ENCODE results near the gene SYNGR2. TPM values are rescaled to one million over a fixed set of nuclear protein-coding genes. Genes with fewer than 3 reads are reported as not detected.

Gene SYNGR2, protein sequence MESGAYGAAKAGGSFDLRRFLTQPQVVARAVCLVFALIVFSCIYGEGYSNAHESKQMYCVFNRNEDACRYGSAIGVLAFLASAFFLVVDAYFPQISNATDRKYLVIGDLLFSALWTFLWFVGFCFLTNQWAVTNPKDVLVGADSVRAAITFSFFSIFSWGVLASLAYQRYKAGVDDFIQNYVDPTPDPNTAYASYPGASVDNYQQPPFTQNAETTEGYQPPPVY
- 10 to 100 TPM; 47.9 to 83.8 (median 70.7) TPM for total RNA-seq

DNA sequence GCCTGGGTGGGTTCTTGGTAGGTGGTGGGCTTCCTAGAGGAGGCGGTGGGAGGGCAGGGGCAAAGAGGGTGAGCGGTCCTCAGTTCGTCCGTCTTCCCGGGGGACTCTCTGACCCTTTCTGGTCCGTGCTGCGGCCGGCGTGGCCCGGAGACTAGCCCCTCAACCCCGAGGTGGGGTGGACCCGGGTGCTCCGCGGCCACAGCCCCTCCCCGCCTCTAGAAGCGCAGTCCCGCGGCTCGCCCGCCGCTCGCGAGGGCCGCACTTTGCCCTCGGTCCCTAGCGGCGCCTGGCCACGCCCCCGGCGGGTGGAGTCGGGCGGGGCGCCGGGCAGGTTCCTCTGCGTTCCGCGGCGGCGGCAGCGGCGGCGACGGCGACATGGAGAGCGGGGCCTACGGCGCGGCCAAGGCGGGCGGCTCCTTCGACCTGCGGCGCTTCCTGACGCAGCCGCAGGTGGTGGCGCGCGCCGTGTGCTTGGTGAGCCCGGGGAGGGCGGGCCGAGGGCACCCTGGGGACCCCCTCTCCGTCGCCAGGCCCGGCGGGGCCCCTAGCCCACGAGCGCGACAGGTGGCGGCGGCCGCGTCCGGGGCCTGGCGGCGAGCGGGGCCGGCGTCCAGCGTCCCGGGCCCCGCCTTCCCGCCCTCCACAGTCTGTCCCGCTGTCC is at the start of gene SYNGR2:
Gene SYNGR2 (plus strand): TSS at position 340 of the 661 bp plus-strand sequence. CDS start 36 bp downstream, at position 376.
- peak; percentile 84 to 86 for DNase-seq
- Histone ChIP-seq H3K27me3 (no peaks in the 10 kb centered on the region), H3K27ac (peak within 1 kb of the TSS; percentile 6 to 83 (median 54)), H3K4me3 (replicated peaks in 1 of 3) (peak within 1 kb of the TSS; percentile 18 to 90 (median 66)), H3K4me1 (peaks cover 7 to 21% of the 10 kb centered on the region in 2 donors), H3K36me3 (peaks cover 0 to 17% of the 10 kb centered on the region in 2 donors), H3K9me3 (no peaks in the 10 kb centered on the region)
- TF ChIP-seq, protein P1, sequence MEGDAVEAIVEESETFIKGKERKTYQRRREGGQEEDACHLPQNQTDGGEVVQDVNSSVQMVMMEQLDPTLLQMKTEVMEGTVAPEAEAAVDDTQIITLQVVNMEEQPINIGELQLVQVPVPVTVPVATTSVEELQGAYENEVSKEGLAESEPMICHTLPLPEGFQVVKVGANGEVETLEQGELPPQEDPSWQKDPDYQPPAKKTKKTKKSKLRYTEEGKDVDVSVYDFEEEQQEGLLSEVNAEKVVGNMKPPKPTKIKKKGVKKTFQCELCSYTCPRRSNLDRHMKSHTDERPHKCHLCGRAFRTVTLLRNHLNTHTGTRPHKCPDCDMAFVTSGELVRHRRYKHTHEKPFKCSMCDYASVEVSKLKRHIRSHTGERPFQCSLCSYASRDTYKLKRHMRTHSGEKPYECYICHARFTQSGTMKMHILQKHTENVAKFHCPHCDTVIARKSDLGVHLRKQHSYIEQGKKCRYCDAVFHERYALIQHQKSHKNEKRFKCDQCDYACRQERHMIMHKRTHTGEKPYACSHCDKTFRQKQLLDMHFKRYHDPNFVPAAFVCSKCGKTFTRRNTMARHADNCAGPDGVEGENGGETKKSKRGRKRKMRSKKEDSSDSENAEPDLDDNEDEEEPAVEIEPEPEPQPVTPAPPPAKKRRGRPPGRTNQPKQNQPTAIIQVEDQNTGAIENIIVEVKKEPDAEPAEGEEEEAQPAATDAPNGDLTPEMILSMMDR (IDR thresholded peaks at IDR 0.05), result no peak
- TF ChIP-seq POLR2A (IDR thresholded peaks at IDR 0.05), result peak; percentile 22 to 88
- WGBS, 2 donors, result 0 to 5% methylated on average over 1 to 5 of the region's 84 CpGs
- intact Hi-C loops (cut with DNase I), result no loop called here

DNA sequence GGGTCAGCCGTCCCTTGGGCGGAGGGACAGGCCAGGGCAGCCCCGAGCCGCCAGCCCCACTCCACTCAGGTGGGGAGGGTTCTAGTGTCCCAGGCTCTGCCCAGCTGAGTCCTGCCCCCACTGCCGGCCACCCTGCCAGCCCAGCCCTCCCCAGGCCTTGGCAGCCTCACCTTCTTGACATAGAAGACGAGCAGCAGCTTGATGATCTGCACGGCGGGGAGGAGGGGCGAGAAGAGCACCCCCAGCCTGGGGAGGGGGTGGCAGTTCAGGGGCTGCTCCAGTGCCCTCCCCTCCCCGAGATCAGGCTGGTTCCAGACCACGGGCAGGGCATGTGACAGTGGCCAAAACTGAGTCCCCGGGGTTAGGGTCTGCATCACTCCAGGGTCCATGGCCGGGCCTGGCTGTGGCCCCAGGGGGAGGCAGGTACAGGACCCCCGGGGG is 49.6 kb upstream of the SYNGR2 start:
- no peak overlapping the region for H3K27ac ChIP-seq
- no peak overlapping the region for H3K4me3 ChIP-seq (replicated peaks in 1 of 3)
- no peak for DNase-seq
- H3K36me3 ChIP-seq, result no peaks in the 10 kb centered on the region
- peaks cover 9 to 17% of the 10 kb centered on the region in 2 donors for H3K4me1 ChIP-seq
- no peaks in the 10 kb centered on the region for H3K9me3 ChIP-seq
- TF ChIP-seq POLR2A (IDR thresholded peaks at IDR 0.05), result no peak
- TF ChIP-seq, protein P1 (IDR thresholded peaks at IDR 0.05), result no peak
- no peaks in the 10 kb centered on the region for H3K27me3 ChIP-seq
- WGBS, 2 donors, result 86 to 94% methylated on average over 6 to 9 of the region's 14 CpGs
- intact Hi-C loops (cut with DNase I), result no loop called here

DNA sequence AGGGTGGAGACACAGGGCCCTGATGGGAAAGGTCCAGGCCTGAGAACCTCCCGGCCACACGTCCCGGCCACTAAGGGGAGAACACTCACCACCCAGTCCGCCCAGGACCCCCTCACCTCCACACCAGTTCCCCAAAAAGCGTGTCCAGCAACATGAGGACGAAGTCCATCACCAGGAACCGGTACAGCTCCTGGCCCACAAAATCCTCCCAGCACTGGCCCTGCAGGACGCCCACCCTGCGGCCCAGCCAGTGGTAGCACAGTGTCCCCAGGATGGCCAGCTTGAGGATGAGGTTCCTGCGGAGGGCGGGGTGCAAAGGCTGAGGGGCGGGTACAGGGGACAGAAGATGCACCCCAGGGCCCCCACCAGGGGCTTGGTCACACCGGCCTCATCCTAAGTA is 47.8 kb upstream of the SYNGR2 start:
- intact Hi-C loops (cut with DNase I), result no loop called here
- 97% methylated on average over 10 to 13 of the region's 13 CpGs for WGBS, 2 donors
- Histone ChIP-seq H3K4me3 (replicated peaks in 1 of 3) (no peak overlapping the region), H3K27me3 (no peaks in the 10 kb centered on the region), H3K9me3 (no peaks in the 10 kb centered on the region), H3K27ac (no peak overlapping the region), H3K36me3 (no peaks in the 10 kb centered on the region), H3K4me1 (peaks cover 5 to 18% of the 10 kb centered on the region in 2 donors)
- no peak for DNase-seq
- TF ChIP-seq POLR2A (IDR thresholded peaks at IDR 0.05), result no peak
- TF ChIP-seq, protein P1 (IDR thresholded peaks at IDR 0.05), result no peak

DNA sequence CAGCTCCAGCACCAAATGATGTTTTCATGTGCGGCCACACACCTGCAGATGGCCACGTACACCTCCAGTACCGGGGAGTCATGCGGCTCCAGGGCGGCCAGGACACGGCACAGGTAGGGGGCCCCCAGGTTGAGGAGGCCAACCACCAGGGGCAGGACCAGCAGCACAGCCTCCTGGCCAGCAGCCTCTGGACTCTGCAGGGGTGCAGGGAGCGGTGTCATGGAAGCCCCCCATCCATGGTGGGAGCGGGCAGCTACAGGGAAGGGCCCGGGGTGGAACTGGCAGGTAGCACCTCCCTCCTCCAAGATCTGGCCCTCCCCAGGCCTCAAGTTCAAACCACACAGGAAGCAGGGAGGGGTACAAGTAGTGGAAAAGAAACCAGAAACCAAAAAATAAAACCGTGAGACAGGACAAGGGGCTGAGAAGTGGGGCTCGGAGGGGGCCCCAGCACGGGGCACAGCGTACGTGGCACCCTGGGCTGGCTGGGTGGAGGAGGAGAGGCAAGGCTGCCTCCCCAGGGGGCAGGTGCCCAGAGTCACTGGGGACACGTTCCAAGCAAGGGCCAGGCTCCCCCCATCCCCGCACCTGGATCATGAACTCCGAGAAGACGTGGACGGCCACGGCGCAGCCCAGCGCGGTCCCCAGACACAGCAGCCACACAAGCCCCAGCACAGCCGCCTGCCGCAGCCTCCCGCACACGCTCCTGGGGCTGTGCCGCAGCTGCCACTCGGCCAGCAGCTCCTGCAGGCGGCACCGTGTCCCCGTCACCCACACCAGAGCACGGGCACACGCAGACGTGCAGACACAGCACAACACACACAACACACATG is 47.2 kb upstream of the SYNGR2 start:
- Histone ChIP-seq H3K27ac (no peak overlapping the region), H3K4me3 (replicated peaks in 1 of 3) (no peak overlapping the region), H3K36me3 (no peaks in the 10 kb centered on the region), H3K4me1 (peaks cover 8 to 18% of the 10 kb centered on the region in 2 donors), H3K9me3 (no peaks in the 10 kb centered on the region), H3K27me3 (no peaks in the 10 kb centered on the region)
- intact Hi-C loops (cut with DNase I), result no loop called here
- WGBS, 2 donors, result 88 to 89% methylated on average over 13 to 21 of the region's 35 CpGs
- no peak for DNase-seq
- no peak for TF ChIP-seq POLR2A (IDR thresholded peaks at IDR 0.05)
- TF ChIP-seq, protein P1 (IDR thresholded peaks at IDR 0.05), result no peak

Measured in thyroid gland (tissue), 4 donors.